Measurements from ENCODE around the gene EPHX1.
A peak's percentile ranks its signal among the peaks of the same experiment; 100 is the strongest.

DNA sequence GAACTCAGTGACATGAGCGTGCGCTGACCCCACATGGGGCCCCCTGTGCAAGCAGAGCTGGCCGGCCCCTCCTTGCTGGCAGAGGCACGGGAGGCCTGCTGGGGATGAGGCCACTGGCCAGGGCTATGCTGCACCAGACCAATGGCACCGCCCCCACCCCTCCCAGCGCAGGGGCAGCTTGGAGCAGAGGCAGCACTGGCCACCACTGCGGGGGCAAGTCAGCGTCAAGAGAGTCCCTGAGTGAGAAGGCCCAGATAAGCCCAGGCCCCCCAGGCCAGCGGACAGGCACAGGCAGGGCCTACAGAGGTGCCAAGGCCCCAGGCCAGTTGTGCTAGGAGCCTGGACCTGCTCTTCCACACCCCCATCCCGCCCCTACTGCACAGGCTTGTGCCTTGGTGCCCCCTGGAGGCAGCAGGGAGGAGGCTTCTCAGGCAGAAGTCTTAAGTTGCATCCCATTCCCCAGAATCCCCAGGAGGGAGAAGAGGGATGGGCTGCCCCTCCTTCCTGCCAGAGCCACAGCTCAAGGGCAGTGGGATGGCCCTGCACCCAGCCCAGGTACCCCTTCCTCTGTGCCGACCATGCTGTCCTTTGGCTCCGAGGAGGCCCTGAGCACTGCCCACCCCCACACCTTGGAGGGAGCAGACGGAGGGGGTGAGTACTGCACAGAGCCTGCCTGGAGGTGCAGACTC, 35.8 kb downstream of the EPHX1 start:
- TF ChIP-seq, protein P1, sequence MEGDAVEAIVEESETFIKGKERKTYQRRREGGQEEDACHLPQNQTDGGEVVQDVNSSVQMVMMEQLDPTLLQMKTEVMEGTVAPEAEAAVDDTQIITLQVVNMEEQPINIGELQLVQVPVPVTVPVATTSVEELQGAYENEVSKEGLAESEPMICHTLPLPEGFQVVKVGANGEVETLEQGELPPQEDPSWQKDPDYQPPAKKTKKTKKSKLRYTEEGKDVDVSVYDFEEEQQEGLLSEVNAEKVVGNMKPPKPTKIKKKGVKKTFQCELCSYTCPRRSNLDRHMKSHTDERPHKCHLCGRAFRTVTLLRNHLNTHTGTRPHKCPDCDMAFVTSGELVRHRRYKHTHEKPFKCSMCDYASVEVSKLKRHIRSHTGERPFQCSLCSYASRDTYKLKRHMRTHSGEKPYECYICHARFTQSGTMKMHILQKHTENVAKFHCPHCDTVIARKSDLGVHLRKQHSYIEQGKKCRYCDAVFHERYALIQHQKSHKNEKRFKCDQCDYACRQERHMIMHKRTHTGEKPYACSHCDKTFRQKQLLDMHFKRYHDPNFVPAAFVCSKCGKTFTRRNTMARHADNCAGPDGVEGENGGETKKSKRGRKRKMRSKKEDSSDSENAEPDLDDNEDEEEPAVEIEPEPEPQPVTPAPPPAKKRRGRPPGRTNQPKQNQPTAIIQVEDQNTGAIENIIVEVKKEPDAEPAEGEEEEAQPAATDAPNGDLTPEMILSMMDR (IDR thresholded peaks at IDR 0.05; ENCODE audit: low read depth, low read length): peak; percentile 89
- TF ChIP-seq EZH2phosphoT487 (IDR thresholded peaks at IDR 0.05; ENCODE audit: low read depth): no peak

Data from OCI-LY3 (cell line).